ENCODE results near the gene LCA5L.

DNA sequence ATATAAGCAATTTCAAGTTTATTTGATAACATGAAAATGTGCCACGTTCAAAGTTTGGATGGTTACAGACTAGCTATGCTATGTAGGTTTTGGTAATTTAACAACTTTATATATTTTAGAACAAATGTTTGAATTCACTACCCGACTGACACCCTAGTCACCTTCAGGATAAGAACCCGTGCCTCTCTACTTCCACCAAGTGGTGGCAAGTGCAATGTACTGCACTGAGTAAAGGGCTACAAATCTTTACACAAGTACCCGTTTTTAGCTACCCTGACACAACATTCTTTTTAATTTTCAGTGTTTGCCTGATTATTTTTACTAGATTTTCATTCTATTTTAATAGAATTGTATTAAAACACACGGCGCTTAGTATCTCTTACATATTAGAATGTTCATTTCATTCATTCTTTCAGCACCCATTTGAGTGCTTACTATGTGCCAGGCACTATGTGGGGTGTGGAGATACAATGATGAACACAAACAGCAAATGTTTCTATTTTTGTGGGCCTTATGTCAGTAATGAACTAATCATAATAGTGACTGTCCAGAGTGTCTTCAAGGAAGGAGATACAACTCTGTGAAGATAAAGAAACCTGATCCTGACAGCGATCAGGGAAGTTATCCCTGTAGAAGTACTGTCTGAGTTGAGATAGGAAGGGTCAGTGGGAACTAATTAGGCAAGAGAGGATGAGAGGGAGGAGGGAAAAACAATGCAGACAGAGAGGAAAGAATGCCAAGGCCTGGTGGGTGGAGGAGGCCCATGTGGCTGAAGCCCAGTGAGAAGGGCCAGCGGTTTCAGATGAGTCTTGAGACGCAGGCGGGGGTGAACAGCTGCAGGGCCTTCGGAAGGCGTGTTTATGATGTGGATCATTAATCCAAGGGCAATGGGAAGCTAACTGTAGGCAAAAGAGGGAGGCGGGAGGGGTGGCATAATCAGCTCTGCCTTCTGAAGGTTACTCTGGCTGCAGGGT is 3.8 kb downstream of the LCA5L start:
- TF ChIP-seq, protein P1, sequence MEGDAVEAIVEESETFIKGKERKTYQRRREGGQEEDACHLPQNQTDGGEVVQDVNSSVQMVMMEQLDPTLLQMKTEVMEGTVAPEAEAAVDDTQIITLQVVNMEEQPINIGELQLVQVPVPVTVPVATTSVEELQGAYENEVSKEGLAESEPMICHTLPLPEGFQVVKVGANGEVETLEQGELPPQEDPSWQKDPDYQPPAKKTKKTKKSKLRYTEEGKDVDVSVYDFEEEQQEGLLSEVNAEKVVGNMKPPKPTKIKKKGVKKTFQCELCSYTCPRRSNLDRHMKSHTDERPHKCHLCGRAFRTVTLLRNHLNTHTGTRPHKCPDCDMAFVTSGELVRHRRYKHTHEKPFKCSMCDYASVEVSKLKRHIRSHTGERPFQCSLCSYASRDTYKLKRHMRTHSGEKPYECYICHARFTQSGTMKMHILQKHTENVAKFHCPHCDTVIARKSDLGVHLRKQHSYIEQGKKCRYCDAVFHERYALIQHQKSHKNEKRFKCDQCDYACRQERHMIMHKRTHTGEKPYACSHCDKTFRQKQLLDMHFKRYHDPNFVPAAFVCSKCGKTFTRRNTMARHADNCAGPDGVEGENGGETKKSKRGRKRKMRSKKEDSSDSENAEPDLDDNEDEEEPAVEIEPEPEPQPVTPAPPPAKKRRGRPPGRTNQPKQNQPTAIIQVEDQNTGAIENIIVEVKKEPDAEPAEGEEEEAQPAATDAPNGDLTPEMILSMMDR (conservative IDR thresholded peaks at IDR 0.05 in 1 of 2, IDR thresholded peaks at IDR 0.05 in 1 of 2; ENCODE audit: extremely low read depth in 1 of 2, insufficient read depth in 1 of 2, low read depth in 1 of 2, low read length in 2 of 2), result peak; percentile 81 to 88
- TF ChIP-seq EZH2 (IDR thresholded peaks at IDR 0.05; ENCODE audit: borderline replicate concordance, low read length), result no peak

All from mammary epithelial cell (primary cell).